AG10803 (cell line): ENCODE measurements around the gene TEDC2.
A peak's percentile ranks its signal among the peaks of the same experiment; 100 is the strongest.

Experiments used
- DNase-seq: peaks from one replicate; pipeline ENCODE4 v3.0.0; 2010; ENCODE audit warnings: low read depth
- H3K4me3 ChIP-seq: 2 replicates; pipeline ENCODE4 v1.5.1; 2011; ENCODE audit warnings: mild to moderate bottlenecking, low read length, control low read depth
- CTCF ChIP-seq: conservative IDR thresholded peaks from 2 replicates; pipeline ENCODE4 v1.5.1; 2011; ENCODE audit warnings: mild to moderate bottlenecking, low read length, control low read depth, inconsistent platforms

Gene TEDC2

GRCh38 chr16:2470603-2471015 is 10.7 kb downstream of the TEDC2 start:
- TF ChIP-seq CTCF: no peak
- DNase-seq: no peak
- H3K4me3 ChIP-seq: no peak overlapping the region

DNA sequence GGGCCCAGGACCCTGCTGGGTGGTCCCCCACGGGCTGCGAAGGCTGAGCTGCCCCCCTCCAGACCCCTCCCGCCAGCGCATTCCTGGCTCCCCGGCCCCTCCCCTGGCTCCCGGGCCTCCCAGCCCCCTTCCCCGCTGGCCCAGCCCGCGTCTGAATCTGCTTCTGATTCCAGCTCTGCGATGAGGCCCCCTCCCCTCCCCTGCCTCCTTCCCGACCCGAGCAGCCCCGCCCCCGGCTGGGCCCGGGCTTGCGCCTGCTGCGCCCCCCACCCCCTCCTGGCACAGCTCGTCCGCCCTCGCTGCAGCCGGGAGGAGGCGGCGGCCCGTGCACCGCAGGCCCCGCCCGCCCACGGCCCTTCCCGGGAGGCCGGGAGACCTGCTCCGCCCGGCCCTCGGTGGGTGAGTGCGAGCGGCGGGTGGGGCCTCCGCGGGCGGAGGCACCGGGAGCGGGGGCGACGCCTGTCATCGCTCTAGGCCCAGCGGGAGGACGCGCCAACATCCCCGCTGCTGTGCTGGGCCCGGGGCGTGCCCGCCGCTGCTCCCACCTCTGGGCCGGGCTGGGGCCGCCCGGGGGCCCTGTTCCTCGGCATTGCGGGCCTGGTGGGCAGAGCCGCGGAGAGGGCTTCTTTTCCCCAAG is 11.2 kb downstream of the TEDC2 start, which contains the start of gene NTN3:
NTN3 (plus strand) TSS at position 282 of the 637 bp plus-strand sequence. CDS start 405 bp downstream, outside the sequence.
- DNase-seq: no peak
- no peak for TF ChIP-seq CTCF
- no peak within 1 kb of the TSS for H3K4me3 ChIP-seq

GRCh38 chr16:2471653-2472487 is 12.0 kb downstream of the TEDC2 start:
- DNase-seq: no peak
- no peak overlapping the region for H3K4me3 ChIP-seq
- no peak for TF ChIP-seq CTCF

DNA sequence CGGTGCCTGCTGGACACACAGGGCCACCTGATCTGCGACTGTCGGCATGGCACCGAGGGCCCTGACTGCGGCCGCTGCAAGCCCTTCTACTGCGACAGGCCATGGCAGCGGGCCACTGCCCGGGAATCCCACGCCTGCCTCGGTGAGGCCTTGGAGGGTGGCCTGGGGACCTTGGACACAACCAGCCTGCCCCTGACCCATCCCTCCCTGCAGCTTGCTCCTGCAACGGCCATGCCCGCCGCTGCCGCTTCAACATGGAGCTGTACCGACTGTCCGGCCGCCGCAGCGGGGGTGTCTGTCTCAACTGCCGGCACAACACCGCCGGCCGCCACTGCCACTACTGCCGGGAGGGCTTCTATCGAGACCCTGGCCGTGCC is 12.6 kb downstream of the TEDC2 start:
- no peak for DNase-seq
- H3K4me3 ChIP-seq: no peak overlapping the region
- no peak for TF ChIP-seq CTCF

- TF ChIP-seq CTCF: no peak
- no peak for DNase-seq
- no peak overlapping the region for H3K4me3 ChIP-seq
Observed at GRCh38 chr16:2472885-2473445, 13.1 kb downstream of the TEDC2 start.

- TF ChIP-seq CTCF: no peak
- peak overlapping the region; percentile 36 for H3K4me3 ChIP-seq
- DNase-seq: no peak
Observed at GRCh38 chr16:2473446-2473926, 13.6 kb downstream of the TEDC2 start.
